Measurements from ENCODE around the gene GDI2. TPM values are rescaled to one million over a fixed set of nuclear protein-coding genes. Genes with fewer than 3 reads are reported as not detected.
A peak's percentile ranks its signal among the peaks of the same experiment; 100 is the strongest.
"Not testable (repeated sequence)": the region's sequence is repeated elsewhere in the genome, so short reads cannot be mapped to it uniquely, and the experiment has no call there.

The GDI2 gene
- total and polyA plus RNA-seq, 4 donors = 64.2 to 300 (median 164) TPM

DNA sequence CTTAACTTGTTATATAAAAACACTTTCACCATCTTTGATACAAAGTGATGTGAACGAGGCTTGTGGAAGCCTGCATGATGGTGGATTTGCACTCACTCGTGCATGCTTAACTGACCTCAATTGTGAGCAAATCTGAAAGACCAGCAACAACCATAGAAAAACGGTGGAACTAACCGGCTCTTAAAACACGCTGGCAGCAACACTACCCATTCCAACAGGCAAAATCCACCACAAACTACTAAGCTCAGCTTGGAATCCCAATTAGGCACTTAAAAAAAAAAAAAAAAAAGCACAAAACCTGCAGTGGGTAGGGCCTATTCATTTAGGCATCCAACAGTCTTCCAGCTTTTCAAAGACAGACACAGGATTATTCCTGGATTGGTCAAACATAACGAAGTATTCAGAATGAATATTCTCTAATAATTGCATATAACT, 1.8 kb downstream of the GDI2 start:
- no peak for TF ChIP-seq CTCF (IDR thresholded peaks at IDR 0.05; ENCODE audit: control extremely low read depth, extremely low read depth)
- no peaks in the 10 kb centered on the region for H3K36me3 ChIP-seq (ENCODE audit: control insufficient read depth in 4 of 4, insufficient read depth in 4 of 4, low read length in 4 of 4)
- ATAC-seq (ENCODE audit: insufficient read depth, low FRiP score) (no peak), DNase-seq (peak in 2 of 3 donors; percentile 26 to 31)
- 8 to 10% methylated on average over 6 of the region's 6 CpGs for WGBS, 2 donors
- H3K9ac ChIP-seq (ENCODE audit: insufficient read depth in 1 of 2, low read length in 2 of 2) = peak overlapping the region in 1 of 2 donors; percentile 58
- H3K4me1 ChIP-seq (ENCODE audit: control insufficient read depth in 5 of 5, insufficient read depth in 5 of 5, low read length in 5 of 5) = peaks cover 2 to 40% (median 19%) of the 10 kb centered on the region in 5 donors
- no peaks in the 10 kb centered on the region for H3K27me3 ChIP-seq (ENCODE audit: control insufficient read depth in 3 of 3, insufficient read depth in 3 of 3, low read length in 2 of 3)
- no peak overlapping the region for H3K27ac ChIP-seq (ENCODE audit: low read depth in 1 of 2, low read length in 1 of 2)
- H3K4me3 ChIP-seq = peak overlapping the region; percentile 13
- no peaks in the 10 kb centered on the region for H3K9me3 ChIP-seq (ENCODE audit: control insufficient read depth in 4 of 4, insufficient read depth in 3 of 4, low read length in 3 of 4)

- Histone ChIP-seq H3K27ac (ENCODE audit: low read depth in 1 of 2, low read length in 1 of 2) (no peak overlapping the region), H3K4me1 (ENCODE audit: control insufficient read depth in 5 of 5, insufficient read depth in 5 of 5, low read length in 5 of 5) (peaks cover 2 to 40% (median 19%) of the 10 kb centered on the region in 5 donors), H3K9me3 (ENCODE audit: control insufficient read depth in 4 of 4, insufficient read depth in 3 of 4, low read length in 3 of 4) (no peaks in the 10 kb centered on the region), H3K9ac (ENCODE audit: insufficient read depth in 1 of 2, low read length in 2 of 2) (peak overlapping the region in 1 of 2 donors; percentile 8), H3K27me3 (ENCODE audit: control insufficient read depth in 3 of 3, insufficient read depth in 3 of 3, low read length in 2 of 3) (no peaks in the 10 kb centered on the region), H3K4me3 (no peak overlapping the region), H3K36me3 (ENCODE audit: control insufficient read depth in 4 of 4, insufficient read depth in 4 of 4, low read length in 4 of 4) (peaks cover 0 to 2% (median 0%) of the 10 kb centered on the region in 4 donors)
- DNase-seq = peak in 2 of 3 donors; percentile 53 to 60
- no peak for TF ChIP-seq CTCF (IDR thresholded peaks at IDR 0.05; ENCODE audit: control extremely low read depth, extremely low read depth)
- 66 to 74% methylated on average over 2 of the region's 2 CpGs for WGBS, 2 donors
- no peak for ATAC-seq (ENCODE audit: insufficient read depth, low FRiP score)
Observed at GRCh38 chr10:5810225-5810624, 3.0 kb downstream of the GDI2 start.

DNA sequence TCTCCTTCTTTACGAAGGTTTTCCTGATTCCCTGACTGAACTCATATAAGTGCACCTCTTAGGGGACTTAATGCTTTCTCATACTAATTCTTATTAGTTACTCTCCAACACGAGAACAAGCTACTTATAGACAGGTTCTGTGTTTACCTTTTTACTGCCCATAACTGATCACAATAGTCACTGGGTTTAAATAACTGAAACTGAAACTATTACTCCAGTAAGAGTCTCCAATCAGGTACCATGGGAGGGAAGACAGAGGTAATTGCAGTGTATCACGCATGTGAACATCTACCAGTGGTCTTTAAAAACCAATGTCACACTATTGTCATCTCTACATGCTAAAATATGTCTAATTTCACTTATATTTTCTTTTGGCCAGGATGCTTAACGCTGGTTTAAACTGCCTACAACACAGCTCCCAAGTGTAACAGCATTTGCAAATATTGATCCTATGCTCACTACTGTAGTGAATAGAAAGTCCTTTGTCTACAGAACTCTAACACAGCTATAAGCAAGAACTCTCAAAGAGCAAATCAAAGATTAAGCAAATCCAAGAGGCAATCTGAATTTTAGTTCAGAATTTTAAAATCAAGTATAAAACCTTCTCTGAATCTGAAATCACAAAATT, 3.6 kb downstream of the GDI2 start:
- WGBS, 2 donors = 44 to 67% methylated on average over 4 of the region's 4 CpGs
- DNase-seq = peak in 1 of 3 donors; percentile 1
- TF ChIP-seq CTCF (IDR thresholded peaks at IDR 0.05; ENCODE audit: control extremely low read depth, extremely low read depth) = no peak
- peaks cover 0 to 2% (median under 1%) of the 10 kb centered on the region in 4 donors for H3K36me3 ChIP-seq (ENCODE audit: control insufficient read depth in 4 of 4, insufficient read depth in 4 of 4, low read length in 4 of 4)
- H3K9ac ChIP-seq (ENCODE audit: insufficient read depth in 1 of 2, low read length in 2 of 2) = peak overlapping the region in 1 of 2 donors; percentile 24
- no peak for ATAC-seq (ENCODE audit: insufficient read depth, low FRiP score)
- H3K27me3 ChIP-seq (ENCODE audit: control insufficient read depth in 3 of 3, insufficient read depth in 3 of 3, low read length in 2 of 3) = no peaks in the 10 kb centered on the region
- H3K27ac ChIP-seq (ENCODE audit: low read depth in 1 of 2, low read length in 1 of 2) = no peak overlapping the region
- H3K4me3 ChIP-seq = no peak overlapping the region
- no peaks in the 10 kb centered on the region for H3K9me3 ChIP-seq (ENCODE audit: control insufficient read depth in 4 of 4, insufficient read depth in 3 of 4, low read length in 3 of 4)
- peaks cover 2 to 38% (median 18%) of the 10 kb centered on the region in 5 donors for H3K4me1 ChIP-seq (ENCODE audit: control insufficient read depth in 5 of 5, insufficient read depth in 5 of 5, low read length in 5 of 5)

DNA sequence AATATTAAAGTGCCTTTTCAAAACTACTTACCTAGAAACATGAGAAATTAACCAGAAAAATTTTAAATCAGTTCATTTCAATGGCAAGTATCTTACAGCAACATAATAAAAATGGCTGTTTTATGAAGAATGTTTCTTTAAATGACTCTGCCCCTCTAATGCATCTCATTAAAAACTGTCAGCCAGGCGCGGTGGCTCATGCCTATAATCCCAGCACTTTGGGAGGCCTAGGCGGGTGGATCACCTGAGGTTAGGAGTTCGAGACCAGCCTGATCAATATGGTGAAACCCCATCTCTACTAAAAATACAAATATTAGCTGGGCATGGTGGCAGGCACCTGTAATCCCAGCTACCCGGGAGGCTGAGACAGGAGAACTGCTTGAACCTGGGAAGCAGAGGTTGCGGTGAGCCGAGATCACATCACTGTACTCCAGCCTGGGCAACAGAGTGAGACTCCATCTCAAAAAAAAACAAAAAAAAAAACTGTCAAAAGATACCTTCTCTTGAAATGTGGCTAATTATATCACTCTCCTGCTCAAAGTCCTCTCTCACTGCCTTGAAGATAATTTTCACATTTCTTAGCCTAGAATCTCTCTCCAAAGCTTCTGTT, 4.3 kb downstream of the GDI2 start:
- not testable (repeated sequence) for DNase-seq; H3K27ac ChIP-seq (ENCODE audit: low read depth in 1 of 2, low read length in 1 of 2); ATAC-seq (ENCODE audit: insufficient read depth, low FRiP score); H3K9me3 ChIP-seq (ENCODE audit: control insufficient read depth in 4 of 4, insufficient read depth in 3 of 4, low read length in 3 of 4); H3K27me3 ChIP-seq (ENCODE audit: control insufficient read depth in 3 of 3, insufficient read depth in 3 of 3, low read length in 2 of 3); H3K4me3 ChIP-seq; H3K36me3 ChIP-seq (ENCODE audit: control insufficient read depth in 4 of 4, insufficient read depth in 4 of 4, low read length in 4 of 4); H3K9ac ChIP-seq (ENCODE audit: insufficient read depth in 1 of 2, low read length in 2 of 2)
- H3K4me1 ChIP-seq (ENCODE audit: control insufficient read depth in 5 of 5, insufficient read depth in 5 of 5, low read length in 5 of 5) = peaks cover 2 to 30% (median 13%) of the 10 kb centered on the region in 5 donors
- WGBS, 2 donors = 89 to 98% methylated on average over 7 of the region's 7 CpGs
